Mesothelial cell of epicardium (in vitro differentiated cells): ENCODE data around the gene OR11H7. TPM values are rescaled to one million over a fixed set of nuclear protein-coding genes. Genes with fewer than 3 reads are reported as not detected.

Experiments
- total RNA-seq: library from RNA; stranded (reverse); gene quantifications from 3 replicates; pipeline ENCODE4 v1.2.1, GENCODE V29; 2021

Gene OR11H7
- total RNA-seq, 1 donor from 2014 or later = not detected

Other genes with a start within 250 kb of the OR11H7 start
- not detected in 3 replicates for gene OR4Q2, start 226.8 kb upstream of the OR11H7 start, total RNA-seq
- gene OR4K14, start 209.7 kb upstream of the OR11H7 start, total RNA-seq = not detected in 3 replicates
- gene OR4K13, start 192.9 kb upstream of the OR11H7 start, total RNA-seq = not detected in 3 replicates
- gene OR4L1, start 168.9 kb upstream of the OR11H7 start, total RNA-seq = not detected in 3 replicates
- not detected in 3 replicates for gene OR4K17, start 118.2 kb upstream of the OR11H7 start, total RNA-seq
- not detected in 3 replicates for gene OR4N5, start 90.2 kb upstream of the OR11H7 start, total RNA-seq
- gene OR11G2, start 38.1 kb upstream of the OR11H7 start, total RNA-seq = not detected in 3 replicates
- not detected in 3 replicates for gene OR11H6, start 5.3 kb upstream of the OR11H7 start, total RNA-seq
- not detected in 3 replicates for gene OR11H4, start 10.3 kb downstream of the OR11H7 start, total RNA-seq
- gene TTC5, start 77.0 kb downstream of the OR11H7 start, total RNA-seq = 29.4 to 30.8 TPM (median 30.0 TPM) in 3 replicates
- 104 to 112 TPM (median 109 TPM) in 3 replicates for gene CCNB1IP1, start 104.3 kb downstream of the OR11H7 start, total RNA-seq
- gene PARP2, start 114.7 kb downstream of the OR11H7 start, total RNA-seq = 35.1 to 40.9 TPM (median 38.6 TPM) in 3 replicates
- gene TEP1, start 184.5 kb downstream of the OR11H7 start, total RNA-seq = 12.8 to 18.3 TPM (median 16.8 TPM) in 3 replicates
- 0.11 to 0.16 TPM (median 0.13 TPM) in 3 replicates for gene KLHL33, start 207.2 kb downstream of the OR11H7 start, total RNA-seq
- gene OSGEP, start 225.8 kb downstream of the OR11H7 start, total RNA-seq = 67.0 to 72.9 TPM (median 69.7 TPM) in 3 replicates
- gene APEX1, start 226.2 kb downstream of the OR11H7 start, total RNA-seq = 283 to 304 TPM (median 299 TPM) in 3 replicates
- gene PIP4P1, start 232.5 kb downstream of the OR11H7 start, total RNA-seq = 32.3 to 37.5 TPM (median 33.7 TPM) in 3 replicates
- gene PNP, start 240.4 kb downstream of the OR11H7 start, total RNA-seq = 10.3 to 11.3 TPM (median 10.4 TPM) in 3 replicates